NCI-H1436 (cell line): ENCODE results near the gene HMX1.

ENCODE experiments used
- DNase-seq: peaks from one replicate; lab custom pipeline; 2025; lab: John Stamatoyannopoulos, UW

HMX1 gene

DNA sequence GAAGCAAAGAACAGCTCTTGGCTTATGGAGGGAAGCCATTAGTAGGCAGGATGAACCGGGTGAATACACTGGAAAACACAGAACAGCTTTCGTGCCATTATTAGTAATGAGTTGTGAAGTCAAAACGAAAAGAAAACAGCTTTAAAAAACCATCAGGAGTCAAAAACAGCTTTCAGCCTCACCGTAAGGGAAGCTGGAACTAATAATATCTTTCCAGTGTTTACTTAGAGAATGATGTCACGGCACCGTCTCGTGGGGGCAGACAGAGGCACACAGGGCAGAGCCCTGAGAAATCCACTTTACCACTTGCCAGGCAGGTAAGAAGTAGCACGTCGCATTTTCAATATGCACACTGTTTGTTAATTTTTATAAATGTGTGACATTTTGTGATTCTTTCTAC lies 37.9 kb upstream of the HMX1 start:
- DNase-seq: no peak

GRCh38 chr4:8908206-8908893 lies 36.7 kb upstream of the HMX1 start:
- no peak for DNase-seq

DNA sequence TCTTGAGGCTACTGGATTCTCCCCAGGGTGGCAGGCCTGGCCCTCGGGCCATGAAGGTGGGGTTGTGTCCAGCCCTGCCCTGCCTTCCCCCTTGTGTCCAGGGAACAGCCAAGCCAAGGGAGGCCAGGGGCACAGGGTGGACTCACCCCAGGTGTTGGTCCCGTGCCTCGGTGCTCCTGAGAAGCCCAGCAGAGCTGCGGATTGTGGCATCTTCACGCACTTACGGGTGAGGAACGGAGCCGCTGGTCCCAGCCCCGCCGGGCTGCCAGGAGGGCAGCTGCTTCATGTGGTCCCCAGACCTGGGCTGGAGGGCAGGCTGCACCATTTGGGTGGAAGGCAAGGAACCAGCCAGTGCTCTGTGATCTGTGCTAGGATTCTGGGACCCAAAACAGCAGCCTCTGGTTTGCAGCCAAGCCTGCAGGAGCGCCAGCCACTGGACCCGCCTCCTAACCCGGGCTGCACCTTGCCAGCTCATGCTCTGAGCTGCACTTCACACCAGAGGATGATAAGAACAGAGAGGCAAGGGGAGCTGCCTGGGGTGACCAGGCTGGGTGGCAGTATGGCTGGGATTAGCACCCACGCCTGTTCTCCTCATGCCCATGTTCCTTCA lies 36.1 kb upstream of the HMX1 start:
- no peak for DNase-seq

- no peak for DNase-seq
These were observed 35.5 kb upstream of the HMX1 start for GRCh38 chr4:8906991-8907595.

GRCh38 chr4:8906668-8906970 lies 35.0 kb upstream of the HMX1 start:
- no peak for DNase-seq

DNA sequence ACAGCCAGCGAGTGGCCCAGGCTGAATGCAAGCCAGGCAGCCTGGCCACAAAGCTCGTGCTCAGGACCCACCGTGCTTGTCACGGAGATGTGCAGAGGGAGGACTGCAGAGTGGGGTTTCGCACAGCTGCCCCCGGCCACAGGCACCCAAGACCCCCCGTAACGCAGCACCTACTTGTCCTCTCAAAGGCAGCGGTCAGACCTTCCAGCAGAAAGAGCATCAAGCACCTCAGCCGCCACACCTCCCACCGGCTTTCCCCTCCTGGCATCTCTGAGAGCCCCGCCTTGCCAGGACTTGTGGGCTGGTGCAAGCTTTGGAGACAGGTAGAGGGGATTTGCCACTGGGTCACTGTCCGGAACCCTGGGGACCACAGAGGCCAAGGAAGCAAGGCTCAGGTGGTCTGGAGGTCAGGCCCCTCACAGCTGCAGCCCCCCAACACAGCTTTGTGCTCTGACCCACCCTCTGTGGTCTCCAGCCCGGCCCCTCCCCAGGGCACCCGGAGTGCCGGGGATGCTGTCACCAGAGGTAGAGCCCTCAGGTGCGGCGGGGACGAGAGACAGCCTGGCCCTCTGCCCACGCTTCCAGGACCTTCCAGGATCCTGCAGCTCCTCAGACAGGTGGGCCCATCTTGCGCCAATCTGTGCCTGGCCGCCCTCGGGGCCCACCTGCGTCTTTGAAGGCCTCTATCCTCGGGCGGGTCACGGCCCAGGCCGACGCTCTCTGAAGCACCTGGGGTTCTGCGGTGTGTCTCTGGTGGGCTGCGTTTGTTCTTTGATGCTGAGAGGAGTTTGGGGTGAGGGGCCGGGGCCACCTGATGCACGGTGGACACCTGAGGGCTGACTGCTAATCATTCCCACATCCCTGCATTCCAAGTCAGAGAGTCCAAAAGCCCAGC lies 34.4 kb upstream of the HMX1 start:
- no peak for DNase-seq

DNA sequence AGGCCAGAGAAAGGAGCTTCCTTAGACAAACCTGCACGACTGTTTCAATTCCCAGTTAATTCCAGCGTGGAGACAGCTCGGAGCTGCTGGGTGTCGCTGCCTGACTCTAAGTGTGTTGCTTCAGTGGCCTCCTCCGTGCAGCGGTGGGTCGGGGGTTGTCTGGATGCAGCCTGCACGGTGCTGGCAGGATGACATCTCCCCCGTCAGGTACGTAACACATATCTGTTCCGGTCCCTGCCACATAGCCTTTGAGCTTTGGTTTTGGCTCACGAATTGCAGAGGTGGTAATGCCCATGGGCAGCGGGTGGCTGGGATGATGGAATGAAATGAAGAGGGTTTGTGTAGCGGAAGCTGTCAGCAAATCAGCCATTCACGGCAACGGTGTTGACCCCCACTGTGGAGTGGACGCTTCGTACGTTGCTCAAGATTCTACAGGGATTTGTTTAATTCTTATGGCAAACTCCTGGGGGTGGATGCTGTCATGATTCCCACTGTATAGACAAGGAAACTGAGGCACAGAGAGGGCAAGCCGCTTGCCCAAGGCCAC lies 33.7 kb upstream of the HMX1 start:
- no peak for DNase-seq

GRCh38 chr4:8904666-8905065 lies 33.0 kb upstream of the HMX1 start:
- no peak for DNase-seq

- no peak for DNase-seq
These were observed 32.4 kb upstream of the HMX1 start for GRCh38 chr4:8904041-8904501.

- DNase-seq: no peak
These were observed 29.7 kb upstream of the HMX1 start for GRCh38 chr4:8901335-8901734.

DNA sequence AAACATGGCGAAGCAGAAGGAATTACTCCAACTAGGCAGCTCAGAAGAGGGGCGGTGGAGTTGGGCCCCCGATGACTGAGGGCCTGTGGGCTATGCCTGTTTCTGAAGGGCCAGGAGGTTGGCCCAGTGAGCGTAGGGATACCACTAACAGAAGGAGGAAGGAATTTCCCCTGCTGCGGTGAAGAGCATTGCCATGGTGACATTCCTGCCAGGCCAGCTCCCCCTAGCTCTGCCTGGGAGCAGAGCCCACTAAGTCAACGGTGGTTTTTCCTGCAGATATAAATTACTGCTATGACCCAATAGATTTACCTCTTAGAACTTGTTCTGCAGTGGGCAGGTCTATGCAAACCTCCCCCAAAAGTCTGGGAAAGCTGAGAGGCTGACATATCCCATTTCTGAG lies 28.9 kb upstream of the HMX1 start:
- no peak for DNase-seq

GRCh38 chr4:8898419-8898818 lies 26.8 kb upstream of the HMX1 start:
- DNase-seq: no peak

- DNase-seq: no peak
These were observed 25.9 kb upstream of the HMX1 start for GRCh38 chr4:8897251-8898167.

- DNase-seq: no peak
These were observed 24.9 kb upstream of the HMX1 start for GRCh38 chr4:8896506-8896905.

DNA sequence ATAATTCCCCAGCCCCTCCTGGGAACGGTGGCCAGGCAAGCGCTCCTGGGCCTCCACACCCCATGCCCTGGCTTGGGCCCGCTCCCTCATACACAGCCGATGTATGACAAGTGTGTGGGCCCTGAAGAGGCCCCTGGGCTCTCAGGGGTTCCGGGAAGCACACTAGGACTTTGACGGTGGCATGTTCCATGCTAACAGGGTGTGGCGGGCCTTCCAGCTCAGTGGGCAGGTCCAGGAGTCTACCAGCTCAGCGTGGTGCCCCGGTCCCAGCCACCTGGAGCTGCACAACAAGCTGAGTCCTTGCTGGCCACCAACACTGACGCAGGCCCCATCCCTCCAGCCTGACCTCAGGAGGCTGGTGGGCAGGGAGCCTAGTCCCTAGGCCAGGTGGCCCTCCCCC lies 24.4 kb upstream of the HMX1 start:
- DNase-seq: no peak

- DNase-seq: no peak
These were observed 23.7 kb upstream of the HMX1 start for GRCh38 chr4:8895295-8895694.

GRCh38 chr4:8894424-8894816 lies 22.8 kb upstream of the HMX1 start:
- DNase-seq: no peak

DNA sequence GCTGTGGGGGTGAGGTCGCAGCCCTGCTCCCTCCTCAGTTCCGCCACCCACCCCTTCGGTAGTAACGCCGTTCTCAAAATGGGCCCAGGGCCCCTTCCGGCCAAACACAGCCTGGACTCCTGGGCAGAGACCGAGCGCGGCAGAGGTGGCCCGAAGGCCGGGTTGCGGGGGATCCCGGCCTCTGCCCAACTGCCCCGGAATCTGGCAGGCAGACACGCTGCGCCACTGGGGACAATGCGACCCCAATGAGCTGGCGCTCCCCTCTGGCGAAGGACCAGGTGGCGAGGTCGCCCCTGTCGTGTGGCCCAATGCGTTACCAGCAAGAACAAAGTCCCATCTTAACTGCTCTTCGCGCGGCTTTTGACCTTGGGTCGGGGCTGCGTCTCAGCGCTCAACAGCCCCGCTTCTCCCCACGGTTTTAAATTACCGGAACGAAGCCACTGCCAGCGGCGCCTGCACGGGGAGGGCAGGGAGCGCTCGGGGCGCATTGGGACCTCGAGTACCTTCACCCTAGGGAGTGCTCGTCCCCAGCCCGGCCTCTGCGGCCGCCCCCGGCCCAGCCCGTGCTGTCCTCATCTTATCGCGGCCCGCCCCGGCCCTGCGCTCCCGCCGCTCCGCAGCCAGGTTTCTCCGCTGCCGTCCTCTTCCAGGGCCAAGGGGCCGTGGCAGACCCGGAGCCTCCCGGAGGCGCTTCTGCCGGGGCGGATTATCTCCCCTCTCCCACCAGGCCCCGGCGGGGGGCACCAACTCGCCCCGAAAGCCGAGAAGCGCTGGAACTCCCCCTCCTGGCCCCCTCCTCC lies 22.2 kb upstream of the HMX1 start:
- DNase-seq: no peak

DNA sequence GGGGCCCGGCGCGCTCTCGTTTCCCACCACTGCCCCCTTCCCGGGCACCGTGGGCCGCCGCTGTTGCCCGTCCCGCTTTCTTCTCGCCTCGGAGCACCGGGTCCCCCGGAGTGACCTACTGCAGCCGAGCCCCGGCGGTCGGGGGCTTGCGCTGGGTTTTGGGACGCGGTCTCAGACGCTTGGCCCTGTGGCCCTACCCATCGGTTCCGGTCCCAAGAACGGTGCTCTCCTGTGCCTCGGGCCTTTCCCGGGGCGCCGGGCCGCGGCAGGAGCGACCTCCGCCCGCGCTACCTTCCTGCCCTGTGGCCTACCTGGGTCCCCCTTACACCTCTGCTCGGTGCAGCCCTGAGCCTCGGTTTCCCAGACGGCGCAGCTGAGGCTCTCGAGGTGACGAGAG lies 21.6 kb upstream of the HMX1 start:
- no peak for DNase-seq

- DNase-seq: no peak
These were observed 21.1 kb upstream of the HMX1 start for GRCh38 chr4:8892556-8893226.
